ENCODE measurements around the gene INKA1.
"Not testable (repeated sequence)": the region's sequence is repeated elsewhere in the genome, so short reads cannot be mapped to it uniquely, and the experiment has no call there.

The INKA1 gene

GRCh38 chr3:49769286-49769915, 33.7 kb upstream of the INKA1 start:
- TF ChIP-seq, protein P1, sequence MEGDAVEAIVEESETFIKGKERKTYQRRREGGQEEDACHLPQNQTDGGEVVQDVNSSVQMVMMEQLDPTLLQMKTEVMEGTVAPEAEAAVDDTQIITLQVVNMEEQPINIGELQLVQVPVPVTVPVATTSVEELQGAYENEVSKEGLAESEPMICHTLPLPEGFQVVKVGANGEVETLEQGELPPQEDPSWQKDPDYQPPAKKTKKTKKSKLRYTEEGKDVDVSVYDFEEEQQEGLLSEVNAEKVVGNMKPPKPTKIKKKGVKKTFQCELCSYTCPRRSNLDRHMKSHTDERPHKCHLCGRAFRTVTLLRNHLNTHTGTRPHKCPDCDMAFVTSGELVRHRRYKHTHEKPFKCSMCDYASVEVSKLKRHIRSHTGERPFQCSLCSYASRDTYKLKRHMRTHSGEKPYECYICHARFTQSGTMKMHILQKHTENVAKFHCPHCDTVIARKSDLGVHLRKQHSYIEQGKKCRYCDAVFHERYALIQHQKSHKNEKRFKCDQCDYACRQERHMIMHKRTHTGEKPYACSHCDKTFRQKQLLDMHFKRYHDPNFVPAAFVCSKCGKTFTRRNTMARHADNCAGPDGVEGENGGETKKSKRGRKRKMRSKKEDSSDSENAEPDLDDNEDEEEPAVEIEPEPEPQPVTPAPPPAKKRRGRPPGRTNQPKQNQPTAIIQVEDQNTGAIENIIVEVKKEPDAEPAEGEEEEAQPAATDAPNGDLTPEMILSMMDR (IDR thresholded peaks at IDR 0.05; ENCODE audit: low read length, missing control alignments): no peak
- H3K4me3 ChIP-seq (replicated peaks; ENCODE audit: low read depth, low read length): no peak overlapping the region
- no peak for DNase-seq (ENCODE audit: low read depth)

GRCh38 chr3:49769926-49770325, 33.1 kb upstream of the INKA1 start:
- no peak for DNase-seq (ENCODE audit: low read depth)
- TF ChIP-seq, protein P1 (IDR thresholded peaks at IDR 0.05; ENCODE audit: low read length, missing control alignments): no peak
- no peak overlapping the region for H3K4me3 ChIP-seq (replicated peaks; ENCODE audit: low read depth, low read length)

- TF ChIP-seq, protein P1 (IDR thresholded peaks at IDR 0.05; ENCODE audit: low read length, missing control alignments): no peak
- no peak for DNase-seq (ENCODE audit: low read depth)
These were observed 31.6 kb upstream of the INKA1 start for GRCh38 chr3:49771340-49771938.

GRCh38 chr3:49772703-49773102, 30.4 kb upstream of the INKA1 start:
- TF ChIP-seq, protein P1 (IDR thresholded peaks at IDR 0.05; ENCODE audit: low read length, missing control alignments): no peak
- H3K4me3 ChIP-seq (replicated peaks; ENCODE audit: low read depth, low read length): no peak overlapping the region
- no peak for DNase-seq (ENCODE audit: low read depth)

More at GRCh38 chr3:49771340-49771938, 31.6 kb upstream of the INKA1 start:
- H3K4me3 ChIP-seq (replicated peaks; ENCODE audit: low read depth, low read length): no peak overlapping the region

DNA sequence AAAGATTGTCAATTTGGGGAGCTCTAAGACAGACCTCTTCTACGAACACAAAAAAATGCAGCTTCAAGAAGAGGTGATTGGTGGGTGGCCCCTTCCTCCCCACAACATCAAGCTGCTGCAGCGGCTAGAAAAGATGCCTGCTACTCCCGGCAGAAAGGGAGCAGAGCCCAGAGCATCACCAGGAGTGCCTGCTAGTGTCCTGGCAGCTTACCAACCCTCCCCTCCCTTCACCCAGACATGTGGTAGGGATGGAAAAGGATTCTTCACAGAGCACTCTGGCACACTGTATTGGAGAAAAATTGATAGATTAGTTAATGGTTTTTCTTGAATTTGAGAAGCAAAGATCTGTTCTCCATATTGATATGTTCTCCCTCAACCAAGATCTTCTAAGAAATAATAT, 27.5 kb upstream of the INKA1 start:
- TF ChIP-seq, protein P1 (IDR thresholded peaks at IDR 0.05; ENCODE audit: low read length, missing control alignments): no peak
- no peak for DNase-seq (ENCODE audit: low read depth)
- no peak overlapping the region for H3K4me3 ChIP-seq (replicated peaks; ENCODE audit: low read depth, low read length)

DNA sequence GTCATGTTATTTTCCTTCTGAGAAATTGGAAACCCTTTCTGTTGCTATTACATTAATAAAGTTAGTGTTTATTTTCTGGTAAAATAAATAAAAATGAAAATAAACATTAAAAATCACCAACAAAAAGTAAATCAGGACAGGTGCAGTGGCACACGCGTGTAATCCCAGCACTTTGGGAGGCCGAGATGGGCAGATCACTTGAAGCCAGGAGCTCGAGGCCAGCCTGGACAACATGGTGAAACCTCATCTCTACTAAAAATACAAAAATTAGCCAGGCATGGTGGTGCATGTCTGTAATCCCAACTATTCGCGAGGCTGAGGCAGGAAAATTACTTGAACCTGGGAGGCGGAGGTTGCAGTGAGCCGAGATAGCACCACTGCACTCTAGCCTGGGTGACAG, 27.0 kb upstream of the INKA1 start:
- DNase-seq (ENCODE audit: low read depth); H3K4me3 ChIP-seq (replicated peaks; ENCODE audit: low read depth, low read length): not testable (repeated sequence)

GRCh38 chr3:49779358-49780079, 23.5 kb upstream of the INKA1 start:
- H3K4me3 ChIP-seq (replicated peaks; ENCODE audit: low read depth, low read length): no peak overlapping the region
- TF ChIP-seq, protein P1 (IDR thresholded peaks at IDR 0.05; ENCODE audit: low read length, missing control alignments): no peak
- no peak for DNase-seq (ENCODE audit: low read depth)
